NCI-H2196 (cell line): Measurements from ENCODE around the gene INPP1.
A peak's percentile ranks its signal among the peaks of the same experiment; 100 is the strongest.
"Not testable (repeated sequence)": the region's sequence is repeated elsewhere in the genome, so short reads cannot be mapped to it uniquely, and the experiment has no call there.

ENCODE experiments used
- DNase-seq: peaks from one replicate; lab custom pipeline; 2025; ENCODE audit not compliant: unreplicated experiment; lab: John Stamatoyannopoulos, UW

The INPP1 gene

GRCh38 chr2:190333928-190334327 is 9.5 kb upstream of the INPP1 start:
- no peak for DNase-seq

- no peak for DNase-seq
These were observed 8.7 kb upstream of the INPP1 start for GRCh38 chr2:190334479-190335224.

GRCh38 chr2:190335225-190335559 is 8.2 kb upstream of the INPP1 start:
- DNase-seq, result no peak

GRCh38 chr2:190335584-190335983 is 7.8 kb upstream of the INPP1 start:
- not testable (repeated sequence) for DNase-seq

GRCh38 chr2:190336420-190336819 is 7.0 kb upstream of the INPP1 start:
- no peak for DNase-seq

- DNase-seq, result no peak
These were observed 4.9 kb upstream of the INPP1 start for GRCh38 chr2:190338453-190338852.

GRCh38 chr2:190339394-190339793 is 4.0 kb upstream of the INPP1 start:
- DNase-seq, result no peak

- peak; percentile 27 for DNase-seq
These were observed 3.0 kb upstream of the INPP1 start for GRCh38 chr2:190340369-190340768.

- peak; percentile 14 for DNase-seq
These were observed 778 bp upstream of the INPP1 start for GRCh38 chr2:190342611-190343010.

- no peak for DNase-seq
These were observed 277 bp upstream of the INPP1 start for GRCh38 chr2:190343089-190343535.

- peak; percentile 46 for DNase-seq
These were observed 963 bp downstream of the INPP1 start for GRCh38 chr2:190344276-190344827.

GRCh38 chr2:190350371-190350770 is 7.0 kb downstream of the INPP1 start:
- no peak for DNase-seq

- DNase-seq, result no peak
These were observed 8.6 kb downstream of the INPP1 start for GRCh38 chr2:190351955-190352354.

GRCh38 chr2:190352668-190353536 is 9.5 kb downstream of the INPP1 start:
- no peak for DNase-seq

- DNase-seq, result no peak
These were observed 10.1 kb downstream of the INPP1 start for GRCh38 chr2:190353537-190353899.

GRCh38 chr2:190354003-190354690 is 10.8 kb downstream of the INPP1 start:
- DNase-seq, result no peak

- no peak for DNase-seq
These were observed 12.7 kb downstream of the INPP1 start for GRCh38 chr2:190355968-190356644.

GRCh38 chr2:190357600-190357999 is 14.2 kb downstream of the INPP1 start:
- DNase-seq, result no peak

GRCh38 chr2:190358655-190359448 is 15.5 kb downstream of the INPP1 start:
- peak; percentile 29 for DNase-seq

GRCh38 chr2:190360561-190360960 is 17.2 kb downstream of the INPP1 start:
- no peak for DNase-seq
